Testis (tissue), 3 donors: ENCODE data around the gene TAF11. TPM values are rescaled to one million over a fixed set of nuclear protein-coding genes. Genes with fewer than 3 reads are reported as not detected.

ENCODE experiments used
- DNase-seq: peaks from one replicate; pipeline ENCODE4 v3.0.0-alpha.2; 2019
- H3K27ac ChIP-seq, 2 donors: fragments of 200-600 bp; sonication (generic); one replicate each; pipeline ENCODE4 v1.5.1; 2019
- H3K27me3 ChIP-seq: fragments of 200-600 bp; sonication (generic); one replicate; pipeline ENCODE4 v1.5.1; 2019
- H3K36me3 ChIP-seq: fragments of 200-600 bp; sonication (generic); one replicate; pipeline ENCODE4 v1.5.1; 2017; ENCODE audit warnings: low read depth; ENCODE audit errors: missing control alignments
- H3K4me1 ChIP-seq: fragments of 200-600 bp; sonication (generic); one replicate; pipeline ENCODE4 v1.5.1; 2019
- H3K4me3 ChIP-seq, 2 donors: fragments of 200-600 bp; sonication (generic); one replicate each; pipeline ENCODE4 v1.5.1; 2017 to 2019
- H3K9me3 ChIP-seq: fragments of 200-600 bp; sonication (generic); one replicate; pipeline ENCODE4 v1.5.1; 2017
- CTCF ChIP-seq, 3 experiments: fragments of 450-650 bp in 2 of 3; fragments of 200-600 bp in 1 of 3; sonication (generic) in 1 of 3; IDR thresholded peaks; one replicate each; pipeline ENCODE4 v1.5.1; 2016 to 2019; ENCODE audit warnings: antibody characterized with exemption in 3 of 3, mild to moderate bottlenecking in 2 of 3, moderate library complexity in 1 of 3
- POLR2A ChIP-seq: fragments of 450-650 bp; IDR thresholded peaks from one replicate; pipeline ENCODE4 v1.6.1; 2017; ENCODE audit warnings: antibody characterized with exemption, mild to moderate bottlenecking, moderate library complexity
- WGBS, 2 donors: methylation state at CpG; one replicate each; pipeline ENCODE4 v1.1.5; 2018; 5-methylcytosine and 5-hydroxymethylcytosine counted together
- intact Hi-C: fragments of 100-400 bp; cut with DNase I; formaldehyde crosslinking; loops from one replicate; pipeline ENCODE4 v1.15.1; 2023; ENCODE audit warnings: low total_unique reads
- polyA plus RNA-seq: library from polyadenylated mRNA; stranded (reverse); fragments of 350-450 nt; fragmentation: Illumina TruSeq; extraction: RNeasy Lipid Tissue Mini Kit (QIAGEN cat#74804); gene quantifications from one replicate; pipeline ENCODE4 v1.2.3, GENCODE V29; 2014; ENCODE audit warnings: low read depth, low replicate concordance; ENCODE audit not compliant: insufficient read depth
- total RNA-seq, 2 donors: library from RNA; depleted of rRNA; stranded (reverse); fragments of >200 nt; gene quantifications; one replicate each; pipeline ENCODE4 v1.2.3, GENCODE V29; 2016

Gene TAF11
- total and polyA plus RNA-seq, 3 donors from 2014 or later: 52.2 to 69.7 (median 65.9) TPM

- no peaks in the 10 kb centered on the region for H3K9me3 ChIP-seq
- TF ChIP-seq POLR2A (no peak), CTCF (IDR thresholded peaks at IDR 0.05) (no peak)
- no peaks in the 10 kb centered on the region for H3K36me3 ChIP-seq
- H3K27ac ChIP-seq: no peak overlapping the region
- WGBS, 2 donors: 93 to 96% methylated on average over 2 of the region's 2 CpGs
- no peak overlapping the region for H3K4me3 ChIP-seq
- intact Hi-C loops: no loop called here
- no peaks in the 10 kb centered on the region for H3K27me3 ChIP-seq
- no peaks in the 10 kb centered on the region for H3K4me1 ChIP-seq
- no peak for DNase-seq
These were observed 58.7 kb downstream of the TAF11 start for GRCh38 chr6:34829137-34829536.

Other genes with a start within 250 kb of the TAF11 start
- gene ILRUN, start 191.3 kb downstream of the TAF11 start, total RNA-seq: 10 to 100 TPM; 82.4 to 91.2 TPM
- gene ILRUN, start 191.3 kb downstream of the TAF11 start, polyA plus RNA-seq: 101 TPM
- 100 to 1,000 TPM; 130 to 131 TPM for gene SNRPC, start 130.5 kb downstream of the TAF11 start, total RNA-seq
- gene SNRPC, start 130.5 kb downstream of the TAF11 start, polyA plus RNA-seq: 300 TPM
- gene BLTP3A, start 96.0 kb downstream of the TAF11 start, total RNA-seq: 10 to 100 TPM; 37.0 to 44.1 TPM
- 34.6 TPM for gene BLTP3A, start 96.0 kb downstream of the TAF11 start, polyA plus RNA-seq
- 10 to 100 TPM; 95.9 to 96.9 TPM for gene ANKS1A, start 1.2 kb upstream of the TAF11 start, total RNA-seq
- gene ANKS1A, start 1.2 kb upstream of the TAF11 start, polyA plus RNA-seq: 44.2 TPM